NCI-H2029 (cell line): ENCODE data around the gene SETD5.

Source experiments
- DNase-seq: peaks from one replicate; lab custom pipeline; 2025; lab: John Stamatoyannopoulos, UW

The SETD5 gene

DNA sequence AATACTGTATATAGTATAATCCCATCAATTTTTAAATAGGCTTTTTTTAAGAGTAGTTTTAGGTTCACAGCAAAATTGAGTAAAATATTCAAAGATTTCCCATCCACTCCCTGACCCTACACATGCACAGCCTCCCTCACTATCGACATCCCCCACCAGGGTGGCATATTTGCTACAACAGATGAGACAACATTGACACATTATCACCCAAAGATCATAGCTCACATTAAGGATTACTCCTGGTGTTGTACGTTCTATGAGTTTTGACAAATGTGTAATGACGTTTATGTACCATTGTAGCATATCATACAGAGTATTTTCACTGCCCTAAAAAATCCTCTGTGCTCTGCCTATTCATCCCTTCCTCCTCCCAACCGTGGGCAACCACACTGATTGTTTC lies 116.9 kb downstream of the SETD5 start:
- DNase-seq: no peak

DNA sequence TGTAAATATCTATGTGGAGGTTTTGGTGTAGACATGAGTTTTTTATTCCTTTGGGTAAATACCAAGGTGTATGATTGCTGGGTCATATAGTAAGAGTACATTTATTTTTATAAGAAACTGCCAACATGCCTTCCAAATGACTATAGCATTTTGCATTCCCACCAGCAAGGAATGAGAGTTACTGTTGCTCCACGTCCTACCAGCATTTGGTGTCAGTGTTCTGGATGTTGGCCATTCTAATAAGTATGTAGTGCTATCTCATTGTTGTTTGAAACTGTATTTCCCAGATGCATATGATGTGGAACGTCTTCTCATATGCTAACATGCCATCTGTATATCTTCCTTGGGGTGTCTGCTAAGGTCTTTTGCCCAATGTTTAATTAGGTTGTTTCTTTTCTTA lies 117.5 kb downstream of the SETD5 start:
- DNase-seq: no peak

DNA sequence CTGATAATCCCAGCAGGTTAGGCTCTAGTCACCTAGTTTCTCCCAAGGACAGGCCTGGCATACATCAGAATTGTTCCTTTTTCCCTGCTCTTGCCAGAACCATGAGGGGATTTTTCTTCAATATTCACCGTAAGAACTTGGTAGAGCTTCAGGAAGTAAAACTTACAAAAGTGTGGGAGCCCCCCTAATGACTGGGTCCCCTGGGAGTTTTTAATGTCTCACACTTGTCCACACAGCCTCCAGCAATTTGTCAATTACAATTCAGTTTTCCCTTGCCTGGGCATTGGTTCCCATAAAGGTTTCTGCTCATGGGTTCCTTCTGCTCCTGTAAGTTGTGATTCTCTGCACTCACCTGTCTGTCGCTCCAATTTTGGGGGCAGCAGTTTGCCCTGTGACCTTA lies 127.7 kb downstream of the SETD5 start:
- DNase-seq: no peak
